Measurements from ENCODE around the gene RNPEP.

The RNPEP gene

DNA sequence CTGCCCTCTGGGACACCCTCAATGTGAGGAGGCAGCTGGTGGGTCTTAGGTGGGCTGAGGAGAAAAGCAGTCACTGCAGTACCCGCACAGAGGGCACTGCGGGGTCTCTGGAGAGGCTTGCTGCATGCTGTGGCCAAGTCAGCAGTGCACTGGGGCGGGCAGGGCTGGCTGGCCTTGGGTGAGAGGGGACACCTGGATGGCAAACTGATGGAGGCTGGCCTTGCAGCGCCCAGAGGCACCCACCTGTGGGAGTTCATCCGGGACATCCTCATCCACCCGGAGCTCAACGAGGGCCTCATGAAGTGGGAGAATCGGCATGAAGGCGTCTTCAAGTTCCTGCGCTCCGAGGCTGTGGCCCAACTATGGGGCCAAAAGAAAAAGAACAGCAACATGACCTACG, 31.2 kb downstream of the RNPEP start:
- ChIA-PET CTCF (interaction anchor here (2.9 to 9.0 kb wide), 3 partner anchors 14 to 121 kb away, joined by 8 to 78 read pairs (median 67); no protein-coding TSS in a partner anchor), POLR2A (no interaction called here)
- no peak for DNase-seq (ENCODE audit: extremely low spot score)
- TF ChIP-seq, protein P1, sequence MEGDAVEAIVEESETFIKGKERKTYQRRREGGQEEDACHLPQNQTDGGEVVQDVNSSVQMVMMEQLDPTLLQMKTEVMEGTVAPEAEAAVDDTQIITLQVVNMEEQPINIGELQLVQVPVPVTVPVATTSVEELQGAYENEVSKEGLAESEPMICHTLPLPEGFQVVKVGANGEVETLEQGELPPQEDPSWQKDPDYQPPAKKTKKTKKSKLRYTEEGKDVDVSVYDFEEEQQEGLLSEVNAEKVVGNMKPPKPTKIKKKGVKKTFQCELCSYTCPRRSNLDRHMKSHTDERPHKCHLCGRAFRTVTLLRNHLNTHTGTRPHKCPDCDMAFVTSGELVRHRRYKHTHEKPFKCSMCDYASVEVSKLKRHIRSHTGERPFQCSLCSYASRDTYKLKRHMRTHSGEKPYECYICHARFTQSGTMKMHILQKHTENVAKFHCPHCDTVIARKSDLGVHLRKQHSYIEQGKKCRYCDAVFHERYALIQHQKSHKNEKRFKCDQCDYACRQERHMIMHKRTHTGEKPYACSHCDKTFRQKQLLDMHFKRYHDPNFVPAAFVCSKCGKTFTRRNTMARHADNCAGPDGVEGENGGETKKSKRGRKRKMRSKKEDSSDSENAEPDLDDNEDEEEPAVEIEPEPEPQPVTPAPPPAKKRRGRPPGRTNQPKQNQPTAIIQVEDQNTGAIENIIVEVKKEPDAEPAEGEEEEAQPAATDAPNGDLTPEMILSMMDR (IDR thresholded peaks at IDR 0.05; ENCODE audit: control extremely low read depth, extremely low read depth, low read depth, missing control alignments) = no peak

DNA sequence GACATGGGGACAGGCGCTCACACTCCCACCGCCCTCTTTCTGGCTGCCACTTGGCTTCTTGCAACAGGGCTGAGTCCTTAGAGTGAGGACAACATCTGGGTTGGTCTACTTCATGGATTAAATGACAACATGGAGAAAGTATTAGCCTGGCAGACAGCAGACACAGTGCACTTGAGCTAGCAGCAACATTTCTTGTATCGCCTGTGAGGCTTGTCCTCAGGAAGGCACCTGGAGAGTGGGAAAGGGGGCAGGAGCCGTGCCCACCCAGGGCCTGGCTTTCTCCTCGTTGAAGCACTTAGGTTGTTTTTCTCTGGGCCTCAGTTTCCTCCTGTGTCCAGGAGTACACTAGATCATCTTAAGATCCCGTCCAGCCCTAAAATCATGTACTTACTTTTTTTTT, 31.6 kb downstream of the RNPEP start:
- CTCF ChIA-PET = interaction anchor here (2.9 kb wide), 1 partner anchor 14 kb away, joined by 8 read pairs; no protein-coding TSS in a partner anchor
- no peak for DNase-seq (ENCODE audit: extremely low spot score)
- POLR2A ChIA-PET = no interaction called here
- TF ChIP-seq, protein P1 (IDR thresholded peaks at IDR 0.05; ENCODE audit: control extremely low read depth, extremely low read depth, low read depth, missing control alignments) = no peak

DNA sequence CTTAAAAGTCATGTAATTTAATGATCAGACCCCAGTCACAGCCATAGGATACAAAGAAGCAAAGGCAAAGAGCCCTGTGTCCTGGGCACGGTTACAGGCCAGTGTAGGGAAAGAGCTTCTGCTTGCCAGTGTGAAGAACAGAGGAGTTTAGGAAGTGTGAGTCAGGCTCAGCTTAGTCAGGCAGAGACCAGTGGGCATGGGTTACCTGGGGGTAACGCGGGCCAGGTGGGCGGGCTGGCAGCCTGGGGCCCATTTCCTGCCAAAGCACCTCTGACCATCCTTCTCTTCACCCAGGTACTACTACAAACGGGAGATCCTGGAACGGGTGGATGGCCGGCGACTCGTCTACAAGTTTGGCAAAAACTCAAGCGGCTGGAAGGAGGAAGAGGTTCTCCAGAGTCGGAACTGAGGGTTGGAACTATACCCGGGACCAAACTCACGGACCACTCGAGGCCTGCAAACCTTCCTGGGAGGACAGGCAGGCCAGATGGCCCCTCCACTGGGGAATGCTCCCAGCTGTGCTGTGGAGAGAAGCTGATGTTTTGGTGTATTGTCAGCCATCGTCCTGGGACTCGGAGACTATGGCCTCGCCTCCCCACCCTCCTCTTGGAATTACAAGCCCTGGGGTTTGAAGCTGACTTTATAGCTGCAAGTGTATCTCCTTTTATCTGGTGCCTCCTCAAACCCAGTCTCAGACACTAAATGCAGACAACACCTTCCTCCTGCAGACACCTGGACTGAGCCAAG, 32.6 kb downstream of the RNPEP start:
- no peak for DNase-seq (ENCODE audit: extremely low spot score)
- TF ChIP-seq, protein P1 (IDR thresholded peaks at IDR 0.05; ENCODE audit: control extremely low read depth, extremely low read depth, low read depth, missing control alignments) = no peak
- POLR2A ChIA-PET = no interaction called here
- CTCF ChIA-PET = interaction anchor here (1.3 to 2.9 kb wide), 3 partner anchors 15 to 120 kb away, joined by 3 to 8 read pairs (median 6); no protein-coding TSS in a partner anchor

DNA sequence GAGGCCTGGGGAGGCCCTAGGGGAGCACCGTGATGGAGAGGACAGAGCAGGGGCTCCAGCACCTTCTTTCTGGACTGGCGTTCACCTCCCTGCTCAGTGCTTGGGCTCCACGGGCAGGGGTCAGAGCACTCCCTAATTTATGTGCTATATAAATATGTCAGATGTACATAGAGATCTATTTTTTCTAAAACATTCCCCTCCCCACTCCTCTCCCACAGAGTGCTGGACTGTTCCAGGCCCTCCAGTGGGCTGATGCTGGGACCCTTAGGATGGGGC, 33.2 kb downstream of the RNPEP start:
- CTCF ChIA-PET = interaction anchor here (1.3 to 2.9 kb wide), 4 partner anchors 16 to 120 kb away, joined by 3 to 8 read pairs (median 6); no protein-coding TSS in a partner anchor
- POLR2A ChIA-PET = no interaction called here
- TF ChIP-seq, protein P1 (IDR thresholded peaks at IDR 0.05; ENCODE audit: control extremely low read depth, extremely low read depth, low read depth, missing control alignments) = no peak
- DNase-seq (ENCODE audit: extremely low spot score) = no peak

DNA sequence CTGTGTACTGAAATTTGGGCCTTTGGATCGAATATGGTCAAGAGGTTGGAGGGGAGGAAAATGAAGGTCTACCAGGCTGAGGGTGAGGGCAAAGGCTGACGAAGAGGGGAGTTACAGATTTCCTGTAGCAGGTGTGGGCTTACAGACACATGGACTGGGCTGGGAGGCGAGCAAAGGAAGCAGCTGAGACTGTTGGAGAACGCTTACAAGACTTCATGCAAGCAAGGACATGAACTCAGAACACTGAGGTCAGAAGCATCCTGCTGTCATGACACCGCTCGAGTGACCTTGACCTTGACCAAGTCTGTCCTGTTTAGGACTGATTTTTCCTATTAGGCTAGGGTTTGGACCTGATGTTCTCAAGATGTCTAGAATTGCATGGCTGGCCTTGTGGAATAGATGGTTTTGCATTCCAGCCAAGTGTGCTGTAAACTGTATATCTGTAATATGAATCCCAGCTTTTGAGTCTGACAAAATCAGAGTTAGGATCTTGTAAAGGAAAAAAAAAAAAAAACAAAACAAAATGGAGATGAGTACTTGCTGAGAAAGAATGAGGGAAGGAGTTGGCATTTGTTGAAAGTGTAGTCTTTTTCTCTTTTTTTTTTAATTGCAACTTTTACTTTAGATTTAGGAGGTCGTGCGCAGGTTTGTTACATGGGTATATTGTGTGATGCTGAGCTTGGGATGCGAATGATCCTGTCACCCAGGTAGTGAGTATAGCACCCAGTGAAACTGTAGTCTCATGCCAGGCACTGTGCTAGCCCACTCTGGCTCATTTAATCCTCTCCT, 33.8 kb downstream of the RNPEP start:
- ChIA-PET POLR2A (no interaction called here), CTCF (interaction anchor here (1.1 to 2.9 kb wide), 4 partner anchors 16 to 119 kb away, joined by 3 to 8 read pairs (median 6); no protein-coding TSS in a partner anchor)
- TF ChIP-seq, protein P1 (IDR thresholded peaks at IDR 0.05; ENCODE audit: control extremely low read depth, extremely low read depth, low read depth, missing control alignments) = no peak
- no peak for DNase-seq (ENCODE audit: extremely low spot score)

DNA sequence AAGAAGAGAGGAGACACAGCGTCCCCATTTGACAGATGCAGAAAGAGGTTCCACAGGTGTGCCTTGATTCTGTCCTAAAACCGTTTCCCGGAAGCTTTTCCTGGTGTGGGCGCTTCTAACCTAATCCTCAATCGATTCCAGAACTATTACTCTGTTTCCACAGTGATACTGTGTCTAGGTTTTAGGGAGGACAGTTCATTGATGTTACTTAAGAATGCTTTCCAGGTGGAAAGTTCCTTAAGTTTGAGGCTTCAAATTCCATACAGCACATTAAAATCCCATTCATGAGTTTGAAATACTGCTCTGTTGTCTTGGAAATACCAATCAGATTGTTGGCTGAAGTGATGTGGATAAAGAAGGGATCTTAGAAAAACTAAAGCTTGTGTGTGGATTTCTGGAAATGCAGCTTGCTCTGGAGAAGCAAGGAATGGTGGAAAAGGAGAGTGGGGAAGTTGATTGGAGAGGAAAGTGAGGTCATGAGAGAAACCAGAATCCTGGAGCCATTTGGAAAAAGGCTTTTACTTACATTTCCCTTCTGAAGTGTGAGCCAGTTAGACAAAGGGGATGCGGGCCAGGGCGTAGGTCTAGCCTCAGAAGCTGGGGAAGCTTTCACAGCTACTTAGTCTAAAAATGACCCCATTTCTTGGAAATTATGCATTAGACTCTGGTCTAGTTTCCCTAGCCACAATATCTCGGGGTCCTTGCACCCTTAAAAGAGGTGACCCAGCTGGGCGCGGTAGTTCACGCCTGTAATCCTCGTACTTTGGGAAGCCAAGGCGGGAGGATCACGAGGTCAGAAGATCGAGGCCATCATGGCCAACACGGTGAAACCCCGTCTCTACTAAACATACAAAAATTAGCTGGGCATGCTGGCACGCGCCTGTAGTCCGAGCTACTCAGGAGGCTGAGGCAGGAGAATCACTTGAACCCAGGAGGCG, 34.6 kb downstream of the RNPEP start:
- TF ChIP-seq, protein P1 (IDR thresholded peaks at IDR 0.05; ENCODE audit: control extremely low read depth, extremely low read depth, low read depth, missing control alignments) = no peak
- DNase-seq (ENCODE audit: extremely low spot score) = no peak
- ChIA-PET POLR2A (no interaction called here), CTCF (interaction anchor here (1.1 to 2.1 kb wide), 3 partner anchors 9 to 101 kb away, joined by 3 to 11 read pairs (median 5); no protein-coding TSS in a partner anchor)
